Pons (tissue), 1 donor: ENCODE measurements around the gene ISCU.
A peak's percentile ranks its signal among the peaks of the same experiment; 100 is the strongest.
"Not testable (repeated sequence)": the region's sequence is repeated elsewhere in the genome, so short reads cannot be mapped to it uniquely, and the experiment has no call there.

Experiments
- DNase-seq: peaks from one replicate; pipeline ENCODE4 v3.0.0-alpha.2; 2016; ENCODE audit warnings: low spot score

Gene ISCU

DNA sequence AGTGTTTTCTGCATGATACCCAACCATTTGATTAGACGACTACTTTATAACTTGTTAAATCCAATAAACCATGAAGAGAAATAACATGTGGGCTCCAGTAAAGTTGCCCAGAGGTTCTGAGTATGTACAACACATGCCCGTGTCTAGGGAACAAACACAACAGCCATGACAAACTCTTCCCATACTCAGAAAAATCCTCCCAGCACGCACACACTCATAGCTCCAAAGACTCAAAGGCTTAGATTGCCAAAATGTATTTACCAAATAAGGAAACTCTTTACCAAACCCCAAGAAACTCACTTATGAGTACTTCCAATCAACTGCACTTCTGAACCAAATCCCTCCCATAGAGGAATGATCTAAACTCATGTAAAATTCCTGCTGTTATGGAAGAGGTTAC, 18.7 kb upstream of the ISCU start:
- DNase-seq = no peak

DNA sequence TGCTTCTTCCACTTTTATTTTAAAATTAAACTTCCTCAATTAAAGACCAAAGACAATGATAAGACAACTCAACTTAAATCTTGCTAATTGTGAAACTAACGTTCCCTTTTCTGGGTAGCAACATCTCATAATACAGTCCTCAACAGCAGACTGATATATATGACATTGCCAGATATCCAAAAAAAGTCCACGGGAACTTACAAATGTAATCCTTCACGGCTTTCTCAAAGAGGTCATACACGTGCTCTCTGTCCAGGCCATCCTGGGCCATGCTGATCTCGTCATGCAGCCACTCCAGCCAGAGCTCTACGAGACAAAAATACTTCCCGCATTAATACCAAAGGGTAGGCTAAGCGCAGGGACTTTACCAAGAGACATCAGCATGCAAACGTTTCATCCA, 14.7 kb upstream of the ISCU start:
- DNase-seq = no peak

DNA sequence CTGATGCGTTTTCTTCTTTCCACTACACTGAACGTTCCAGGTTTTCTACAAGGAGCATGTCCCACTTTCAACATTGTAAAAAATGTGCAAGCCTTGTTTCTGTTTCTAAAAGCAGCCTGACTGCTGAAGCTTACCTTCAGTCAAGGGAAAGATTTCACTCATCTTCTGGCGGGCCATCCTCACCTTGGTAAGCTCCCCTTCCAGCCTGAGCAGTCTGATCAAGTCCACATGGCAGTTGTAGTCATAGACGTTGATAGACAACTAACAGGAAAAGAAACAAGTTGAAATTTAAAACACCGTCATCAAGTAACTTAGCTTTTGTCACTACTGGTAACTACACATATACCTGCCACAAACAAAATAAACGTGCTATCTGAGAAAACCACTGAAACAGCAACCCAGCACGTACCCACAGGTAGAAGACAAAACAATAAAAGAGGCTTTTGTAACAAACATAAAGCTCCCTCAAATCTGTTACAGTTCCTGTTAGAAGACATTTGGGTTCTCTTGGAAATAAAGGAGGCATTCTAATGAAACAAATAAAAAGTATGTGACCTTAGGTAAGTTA, 13.4 kb upstream of the ISCU start:
- DNase-seq = no peak

DNA sequence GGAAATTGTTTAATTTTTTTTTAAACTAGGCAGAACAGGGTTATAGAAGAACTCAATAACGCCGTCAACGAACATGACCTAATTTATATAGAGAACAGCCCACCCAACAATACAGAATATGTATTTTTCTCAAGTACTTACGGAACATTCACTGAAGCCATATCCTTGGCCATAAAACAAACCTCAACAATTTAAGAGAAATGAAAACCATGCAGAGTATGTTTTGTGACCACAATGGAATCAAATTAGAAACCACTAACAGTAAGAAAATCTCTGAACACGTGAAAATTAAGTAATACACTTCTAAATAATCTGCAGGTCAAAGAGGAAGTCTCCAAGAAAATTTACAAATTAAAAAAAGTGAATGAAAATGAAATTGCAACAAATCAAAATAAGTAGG, 10.9 kb upstream of the ISCU start:
- no peak for DNase-seq

DNA sequence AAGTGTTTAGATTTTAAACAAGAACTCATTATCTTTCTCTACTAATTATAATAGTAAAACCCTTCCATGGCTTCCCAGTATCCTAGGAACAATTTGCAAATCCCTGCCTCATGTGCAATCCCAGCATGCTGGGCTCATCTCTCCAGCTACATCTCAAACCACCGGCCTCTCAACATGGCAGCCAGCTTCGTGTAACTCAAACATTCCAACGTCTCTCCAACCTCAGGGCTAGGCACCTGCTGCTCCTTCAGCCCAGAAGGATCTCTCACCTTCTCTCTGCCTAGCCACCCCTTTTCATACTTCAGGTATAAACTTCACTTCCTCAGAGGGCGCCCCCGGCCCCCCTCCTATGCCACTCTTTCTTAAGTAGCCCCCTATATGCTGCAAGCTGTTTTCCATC, 8.6 kb upstream of the ISCU start:
- no peak for DNase-seq

DNA sequence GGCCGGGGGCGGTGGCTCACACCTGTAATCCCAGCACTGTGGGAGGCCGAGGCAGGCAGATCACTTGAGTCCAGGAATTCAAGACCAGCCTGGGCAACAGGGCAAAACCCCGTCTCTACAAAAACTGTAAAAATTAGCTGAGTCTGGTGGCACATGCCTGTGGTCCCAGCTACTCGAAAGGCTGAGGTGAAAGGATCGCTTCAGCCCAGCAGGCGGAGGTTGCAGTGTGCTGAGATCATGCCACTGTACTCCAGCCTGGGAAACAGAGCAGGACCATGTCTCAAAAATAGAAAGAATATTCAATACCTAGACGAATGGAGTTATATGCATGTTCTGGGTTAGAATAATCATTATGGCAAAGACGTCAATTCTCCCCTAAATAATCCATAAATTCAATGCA, 7.0 kb upstream of the ISCU start:
- not testable (repeated sequence) for DNase-seq

DNA sequence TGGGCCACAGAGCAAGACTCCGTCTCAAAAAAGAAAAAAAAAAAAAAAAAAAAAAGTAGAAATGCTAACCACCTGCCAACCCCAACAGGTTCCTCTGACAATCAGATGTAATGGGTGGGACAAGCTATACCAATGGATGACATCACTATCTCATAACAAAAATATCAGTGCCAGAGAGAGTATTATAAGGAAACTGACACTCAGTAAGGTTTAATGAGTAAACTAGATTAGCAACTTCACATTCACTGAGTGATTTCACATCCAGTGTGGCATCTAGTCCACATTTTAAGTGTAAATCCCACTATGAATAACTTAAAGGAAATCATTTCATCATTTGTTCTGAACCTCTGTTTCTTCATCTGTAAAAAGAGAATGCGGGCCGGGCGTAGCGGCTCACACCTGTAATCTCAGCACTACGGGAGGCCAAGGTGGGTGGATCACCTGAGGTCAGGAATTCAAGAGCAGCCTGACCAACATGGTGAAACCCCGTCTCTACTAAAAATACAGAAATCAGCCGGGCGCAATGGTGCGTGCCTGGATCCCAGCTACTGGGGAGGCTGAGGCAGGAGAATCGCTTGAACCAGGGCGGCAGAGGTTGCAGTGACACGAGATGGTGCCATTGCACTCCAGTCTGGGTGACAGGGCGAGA, 3.3 kb upstream of the ISCU start:
- no peak for DNase-seq

DNA sequence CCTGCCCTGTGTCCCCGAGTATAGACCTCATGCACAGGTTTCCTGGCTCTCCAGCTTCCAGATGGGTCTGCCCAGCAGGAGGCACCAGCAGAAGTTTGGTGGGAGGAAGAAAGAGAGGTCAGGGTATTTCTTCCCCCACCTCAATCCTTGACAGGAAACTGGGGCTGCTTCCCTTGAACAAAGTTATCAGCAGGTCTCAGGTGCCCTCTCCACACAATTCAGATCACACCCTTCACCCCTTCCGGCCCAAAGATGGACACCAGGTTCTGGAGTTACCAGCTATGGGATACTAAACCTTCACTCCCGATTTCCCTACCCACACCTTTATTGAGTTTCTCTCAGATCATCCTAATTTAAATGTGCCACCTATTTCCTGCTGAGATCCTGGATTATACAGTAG, 2.6 kb upstream of the ISCU start:
- DNase-seq = no peak

DNA sequence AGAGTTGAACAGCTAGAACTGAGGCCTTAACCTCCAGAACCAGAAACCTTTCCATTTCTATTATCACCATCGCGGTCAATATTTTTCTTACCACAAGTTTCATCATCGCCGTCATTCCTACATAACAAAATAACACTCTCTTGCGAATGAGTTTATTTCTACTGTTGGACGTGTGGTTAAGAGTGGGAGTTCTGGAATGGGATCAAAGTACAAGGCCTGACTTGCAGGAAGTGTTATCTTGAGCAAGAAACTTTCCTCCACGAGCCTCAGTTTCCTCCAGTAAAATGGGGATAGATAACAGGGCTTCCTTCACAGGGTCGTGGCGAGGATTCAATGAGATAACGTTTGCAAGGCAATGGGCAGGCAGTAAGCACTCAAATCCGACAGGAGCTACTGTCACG, 2.1 kb upstream of the ISCU start:
- DNase-seq = no peak

DNA sequence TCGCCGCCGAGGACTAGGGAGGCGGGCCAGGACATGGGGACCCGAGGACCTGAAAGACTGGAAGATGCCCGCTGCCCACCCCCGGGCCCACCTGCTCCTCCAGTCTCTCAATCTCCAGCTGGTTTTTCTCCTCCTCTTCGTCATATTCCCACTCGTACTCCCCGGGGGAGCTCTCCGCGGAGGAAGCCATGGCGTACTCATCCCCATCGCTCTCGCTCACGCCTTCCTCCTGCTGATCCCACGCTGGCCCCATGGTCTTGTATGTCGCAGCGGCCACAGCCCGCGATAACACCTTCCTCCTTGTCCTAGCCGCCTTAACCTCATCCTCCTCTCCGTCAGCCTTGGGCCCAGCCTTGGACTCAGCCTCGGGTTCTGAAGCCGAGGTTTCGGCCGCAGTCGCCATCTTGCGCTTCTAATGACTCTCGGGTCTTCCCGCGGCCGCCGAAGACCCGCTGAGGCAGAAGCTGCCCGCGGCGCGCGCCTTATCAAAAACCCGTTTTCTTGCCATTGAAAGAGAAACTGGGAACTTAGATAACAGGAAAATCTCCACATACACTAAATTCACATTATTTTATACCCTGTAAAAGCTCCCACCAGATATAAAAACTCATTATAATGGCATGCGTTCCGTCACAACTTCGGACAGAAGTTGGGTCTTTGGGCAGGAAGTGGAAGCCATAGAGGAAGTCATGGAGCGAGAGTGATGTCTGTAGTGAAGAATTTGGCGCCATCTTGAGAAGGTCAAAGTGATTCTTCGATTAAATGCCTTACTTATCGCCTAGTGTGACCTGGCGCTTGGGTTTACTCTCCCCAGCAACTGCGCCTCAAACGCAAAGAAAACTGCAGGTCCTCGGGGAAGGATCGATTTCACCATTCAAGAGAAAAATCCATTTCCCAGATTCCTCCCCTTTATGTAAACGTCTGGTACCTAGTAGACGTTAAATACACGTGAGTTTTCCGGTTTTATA, 1.4 kb upstream of the ISCU start, which contains the start of gene SART3:
Gene SART3, minus strand, starts transcription at position 422 of the 968 bp plus-strand sequence. Its CDS starts 19 bp downstream, at position 403.
- peak; percentile 96 for DNase-seq

DNA sequence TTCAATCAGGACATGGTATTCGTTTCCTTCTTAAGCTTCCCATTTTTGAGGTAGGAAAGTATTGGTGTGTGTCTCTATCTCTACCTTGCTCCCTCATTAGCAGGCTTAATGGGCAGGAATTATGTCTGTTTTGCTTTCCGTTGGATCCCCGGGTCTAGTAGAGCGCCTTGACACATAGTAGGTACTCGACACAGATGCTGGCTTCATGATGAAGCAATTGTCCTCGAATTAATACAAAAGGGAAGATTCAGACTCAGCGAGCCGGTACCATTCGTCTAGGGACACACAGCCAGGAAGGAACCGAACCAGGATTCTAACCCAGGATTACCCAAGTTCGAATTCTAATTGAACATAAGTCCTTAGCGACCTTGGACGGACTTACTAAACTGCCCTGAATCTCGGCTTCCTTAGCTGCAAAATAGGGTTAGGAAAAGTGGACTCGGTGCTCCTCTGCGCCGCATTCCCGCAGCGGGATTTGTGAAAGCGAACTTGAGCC, 496 bp upstream of the ISCU start:
- DNase-seq = no peak

DNA sequence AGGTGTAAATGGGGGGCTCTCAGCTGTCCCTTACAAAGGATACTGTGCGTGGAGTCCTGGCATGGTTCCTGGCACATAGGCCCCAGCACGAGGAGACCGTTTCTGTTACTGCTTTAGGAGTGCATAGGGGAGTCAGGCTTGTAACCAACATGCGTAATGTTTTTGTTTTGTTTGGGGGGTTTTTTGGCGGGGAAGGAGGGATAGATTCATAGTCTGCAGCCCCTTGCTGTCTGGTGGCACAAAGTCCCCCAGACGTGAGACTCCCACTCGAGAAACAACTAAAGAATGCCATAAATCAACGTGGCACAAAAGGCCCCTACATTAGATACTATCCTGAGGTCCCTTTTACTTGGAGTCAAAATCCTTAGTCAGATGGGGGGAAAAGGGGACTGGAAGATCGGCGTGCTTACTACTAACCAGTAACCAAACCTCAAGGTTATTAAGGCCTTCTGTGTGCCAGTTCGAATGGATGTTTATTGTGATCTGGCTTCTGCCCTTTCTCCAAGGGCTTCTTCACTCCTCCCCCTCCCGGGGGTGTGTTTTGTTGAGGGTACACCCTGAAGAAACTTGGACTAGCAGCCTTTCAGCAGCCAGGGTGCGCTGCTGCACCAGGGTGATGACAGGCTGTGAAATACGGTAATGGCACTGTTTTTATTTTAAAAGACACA, 874 bp downstream of the ISCU start:
- peak; percentile 93 for DNase-seq

DNA sequence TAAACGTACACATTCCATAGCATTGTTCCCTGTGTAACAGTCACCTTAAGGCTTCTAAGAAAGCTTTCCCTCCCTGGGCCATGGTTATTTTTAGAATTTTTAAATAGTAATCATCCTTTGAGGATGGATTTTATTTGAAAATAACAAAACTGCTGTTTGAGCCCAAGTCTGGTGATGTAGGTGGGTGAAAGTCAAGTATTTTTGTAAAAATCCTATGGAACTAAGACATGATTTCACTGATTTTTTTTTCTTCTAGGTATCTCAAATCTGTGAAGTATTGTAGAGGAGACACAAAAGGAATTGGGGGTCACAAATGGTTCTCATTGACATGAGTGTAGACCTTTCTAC, 1.4 kb downstream of the ISCU start:
- no peak for DNase-seq

DNA sequence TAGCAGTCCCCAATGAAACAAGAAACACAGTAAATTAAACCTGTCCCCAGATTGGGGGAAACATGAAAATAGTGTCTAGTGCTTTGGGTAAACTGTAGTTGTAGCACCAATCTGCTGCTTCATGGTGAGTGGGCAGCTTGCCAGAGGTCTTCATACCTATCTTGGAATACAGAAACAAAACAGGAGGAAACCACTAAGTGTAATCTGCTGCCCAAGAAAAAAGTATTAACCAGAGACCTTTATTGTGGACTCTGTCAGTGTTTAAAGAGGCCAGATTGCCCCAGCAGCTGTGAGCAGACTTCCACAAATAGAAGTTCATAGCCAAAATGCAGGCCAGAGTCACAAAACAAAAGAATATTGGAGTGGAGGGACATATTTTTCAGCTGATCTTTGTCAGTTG, 2.3 kb downstream of the ISCU start:
- no peak for DNase-seq

DNA sequence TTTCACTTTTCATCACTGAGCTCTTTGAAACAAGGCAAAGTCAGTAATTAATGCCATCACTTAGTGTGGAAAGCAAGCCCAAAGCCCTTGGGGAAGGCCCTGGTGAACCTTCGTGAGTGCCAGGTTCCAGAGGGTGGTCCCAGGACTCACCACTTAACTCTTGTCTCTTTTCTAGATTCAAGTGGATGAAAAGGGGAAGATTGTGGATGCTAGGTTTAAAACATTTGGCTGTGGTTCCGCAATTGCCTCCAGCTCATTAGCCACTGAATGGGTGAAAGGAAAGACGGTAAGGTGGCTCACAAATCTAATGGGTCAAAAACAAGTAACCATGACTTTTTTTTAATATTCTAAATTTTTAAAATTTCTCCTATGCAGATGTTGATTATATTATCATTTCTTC, 2.8 kb downstream of the ISCU start:
- peak; percentile 36 for DNase-seq

DNA sequence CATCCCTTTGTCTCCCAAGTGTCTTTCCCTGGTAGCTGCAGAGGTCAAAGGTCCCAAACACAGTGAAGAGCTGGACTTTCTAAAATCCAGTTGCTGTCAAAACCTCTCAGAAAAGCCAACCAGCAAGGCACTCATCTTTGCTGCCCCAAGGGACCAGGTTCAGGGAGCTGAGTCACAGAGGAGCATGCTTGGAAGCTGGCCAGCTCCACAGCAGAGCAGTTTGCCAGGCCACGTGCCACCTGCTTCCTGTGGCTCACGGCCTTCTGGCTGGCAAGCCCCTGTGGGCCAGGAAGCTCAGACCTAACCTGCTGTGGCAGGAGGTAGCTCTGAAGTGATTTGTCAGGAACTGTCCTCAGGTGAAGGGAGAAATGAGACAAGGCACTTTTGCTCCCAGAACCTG, 3.6 kb downstream of the ISCU start:
- peak; percentile 30 for DNase-seq

DNA sequence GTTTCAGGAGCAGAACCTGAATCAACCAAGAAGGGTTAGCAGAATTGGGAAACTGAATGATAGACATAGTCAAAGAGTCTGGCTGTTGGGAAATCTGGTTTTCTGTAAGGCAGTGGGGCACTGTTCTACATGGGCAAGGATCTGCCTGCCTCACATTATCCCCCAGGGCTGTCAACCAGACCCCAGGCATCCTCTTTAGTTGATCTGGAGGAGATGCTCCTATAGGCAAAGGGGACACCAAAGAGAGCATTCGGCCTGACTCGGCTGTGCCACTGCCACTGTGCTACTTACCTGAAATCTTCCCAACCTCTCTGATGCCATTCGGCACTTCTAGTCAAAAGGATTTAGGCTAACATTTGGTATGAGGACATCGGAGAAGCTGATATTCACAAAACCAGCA, 4.1 kb downstream of the ISCU start:
- DNase-seq = no peak

DNA sequence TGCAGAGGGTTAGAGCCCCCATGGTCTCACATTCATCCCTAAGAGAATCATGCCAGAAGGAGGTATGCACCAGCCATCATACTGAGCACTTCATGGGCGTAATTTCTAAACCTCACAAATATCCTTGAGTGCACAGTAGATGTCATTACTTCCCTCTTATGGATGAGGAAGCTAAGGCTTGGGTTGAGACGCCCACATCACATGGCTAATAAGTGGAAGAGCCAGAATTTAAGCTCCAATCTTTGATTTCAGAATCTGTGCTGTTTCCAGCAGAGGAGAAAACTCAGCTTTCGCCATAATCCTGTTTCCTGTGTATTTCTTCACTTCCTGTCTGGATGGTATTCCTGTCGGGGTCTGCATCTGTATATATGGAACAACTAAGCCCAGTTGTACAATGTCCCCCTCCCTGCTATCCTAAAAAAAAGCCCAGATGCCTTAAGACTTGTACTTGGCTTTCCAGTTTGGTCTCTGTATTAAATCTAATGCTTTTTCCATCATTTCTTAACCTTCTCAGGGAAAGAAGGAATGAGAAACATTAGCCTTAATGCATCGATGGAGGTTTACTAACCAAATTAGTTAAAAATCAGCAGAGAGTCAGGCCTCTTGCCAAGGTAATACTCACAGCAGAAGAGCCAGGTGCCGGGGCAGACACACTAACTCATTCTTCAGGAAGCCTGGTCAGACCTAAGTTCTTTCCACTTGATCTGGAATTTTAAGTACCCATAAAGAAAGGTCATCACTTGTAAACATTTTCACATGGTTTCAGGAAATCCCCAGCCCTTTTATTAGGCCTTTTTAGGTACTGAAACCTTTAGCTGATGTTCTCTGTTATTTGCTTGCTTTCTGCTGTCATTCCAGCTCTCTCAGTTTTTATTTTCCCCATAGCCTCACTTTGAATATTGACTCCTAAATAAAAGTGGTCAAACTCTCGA, 5.3 kb downstream of the ISCU start:
- DNase-seq = peak; percentile 61

DNA sequence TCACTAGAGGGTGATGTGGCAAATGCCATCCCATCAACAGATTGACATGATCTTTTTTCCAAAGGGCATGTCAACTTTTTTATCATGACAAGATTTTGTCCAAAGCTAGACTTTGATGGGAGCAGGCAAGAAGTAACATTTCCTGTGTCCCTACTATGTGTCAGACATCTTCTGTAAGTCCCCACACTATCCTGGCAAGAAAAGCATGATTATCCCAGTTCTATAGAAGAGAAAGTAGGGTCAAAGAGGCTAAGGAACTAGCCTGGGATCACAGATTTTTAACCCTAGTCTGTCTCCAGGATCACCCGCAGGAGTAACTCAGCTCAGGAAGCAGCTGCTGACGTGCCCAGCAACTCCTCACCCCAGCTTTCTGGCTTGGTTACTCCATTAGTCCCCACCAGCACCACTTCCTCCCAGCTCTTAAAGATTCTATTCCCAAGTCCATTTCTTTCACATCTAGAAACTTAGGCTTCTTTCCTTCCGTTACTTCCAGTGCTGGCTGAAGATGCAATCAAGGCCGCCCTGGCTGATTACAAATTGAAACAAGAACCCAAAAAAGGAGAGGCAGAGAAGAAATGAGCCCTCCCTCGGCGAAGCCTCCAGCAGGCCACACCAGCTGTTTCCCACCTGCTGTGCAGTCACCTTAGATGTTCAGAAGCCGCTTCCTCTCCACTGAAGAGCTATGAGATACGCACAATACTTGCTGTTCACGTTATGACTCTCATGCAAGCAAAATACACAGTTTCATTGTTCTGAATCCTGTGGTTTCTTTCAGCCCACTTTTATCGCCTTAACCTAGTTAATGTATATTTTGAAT, 6.2 kb downstream of the ISCU start:
- DNase-seq = no peak
